GM19239 (cell line): ENCODE results near the gene ILF2.

Experiments used
- DNase-seq: peaks from one replicate; pipeline ENCODE4 v3.0.0; 2011; ENCODE audit warnings: low spot score; ENCODE audit not compliant: insufficient read length
- FAIRE-seq: peaks from 2 replicates; lab custom pipeline; 2011; peaks lifted over from hg19 to GRCh38; lab: Jason Lieb, UNC

The ILF2 gene

GRCh38 chr1:153629971-153630370 lies 40.8 kb downstream of the ILF2 start:
- DNase-seq (no peak), FAIRE-seq (no peak)

- no peak for DNase-seq
- no peak for FAIRE-seq
Observed at GRCh38 chr1:153629343-153629665, 41.5 kb downstream of the ILF2 start.

GRCh38 chr1:153628638-153629342 lies 42.0 kb downstream of the ILF2 start:
- FAIRE-seq (no peak), DNase-seq (no peak)

- DNase-seq (no peak), FAIRE-seq (no peak)
Observed at GRCh38 chr1:153627715-153628626, 42.8 kb downstream of the ILF2 start, which contains the start of gene S100A1. Gene S100A1 (plus strand): TSS chr1:153628434. CDS start chr1:153630522, 2,088 bp downstream.

GRCh38 chr1:153626904-153627714 lies 43.7 kb downstream of the ILF2 start, which contains the start of gene S100A13:
Gene S100A13 (minus strand): TSS chr1:153627505. CDS start chr1:153626472, 1,033 bp downstream.
- FAIRE-seq (no peak), DNase-seq (no peak)

- no peak for DNase-seq
- no peak for FAIRE-seq
Observed at GRCh38 chr1:153626477-153626903, 44.3 kb downstream of the ILF2 start.

GRCh38 chr1:153624965-153625611 lies 45.7 kb downstream of the ILF2 start:
- FAIRE-seq (no peak), DNase-seq (no peak)

GRCh38 chr1:153623101-153623500 lies 47.7 kb downstream of the ILF2 start:
- FAIRE-seq: no peak
- no peak for DNase-seq

GRCh38 chr1:153619171-153619570 lies 51.6 kb downstream of the ILF2 start:
- FAIRE-seq (no peak), DNase-seq (no peak)

GRCh38 chr1:153617663-153618062 lies 53.1 kb downstream of the ILF2 start:
- peak; percentile 66 for FAIRE-seq
- DNase-seq: peak; percentile 81

GRCh38 chr1:153616917-153617311 lies 53.9 kb downstream of the ILF2 start:
- DNase-seq: no peak
- no peak for FAIRE-seq

GRCh38 chr1:153616144-153616916 lies 54.5 kb downstream of the ILF2 start, which contains the start of gene S100A14:
Gene S100A14 (minus strand): TSS chr1:153616325. CDS start chr1:153615858, 467 bp downstream.
- DNase-seq (no peak), FAIRE-seq (no peak)

GRCh38 chr1:153615406-153615805 lies 55.4 kb downstream of the ILF2 start:
- FAIRE-seq (no peak), DNase-seq (no peak)

- no peak for DNase-seq
- FAIRE-seq: no peak
Observed at GRCh38 chr1:153614906-153615305, 55.9 kb downstream of the ILF2 start.

GRCh38 chr1:153614189-153614900 lies 56.4 kb downstream of the ILF2 start:
- no peak for FAIRE-seq
- no peak for DNase-seq

- FAIRE-seq (no peak), DNase-seq (no peak)
Observed at GRCh38 chr1:153613406-153613805, 57.4 kb downstream of the ILF2 start.

- FAIRE-seq (no peak), DNase-seq (no peak)
Observed at GRCh38 chr1:153612755-153613331, 58.0 kb downstream of the ILF2 start, which contains the start of gene S100A16. Gene S100A16 (minus strand): TSS chr1:153613137. CDS start chr1:153608151, 4,986 bp downstream.
